ENCODE results near the gene TCFL5.
A peak's percentile ranks its signal among the peaks of the same experiment; 100 is the strongest.

The TCFL5 gene

GRCh38 chr20:62876501-62876901 lies 14.9 kb upstream of the TCFL5 start:
- Histone ChIP-seq H3K9me2 (replicated peaks; ENCODE audit: low read depth, low read length) (no peaks in the 10 kb centered on the region), H2AFZ (ENCODE audit: low read length) (no peak overlapping the region), H3K4me2 (ENCODE audit: low read depth, low read length, poor library complexity, severe bottlenecking) (no peak overlapping the region)

GRCh38 chr20:62875419-62876361 lies 14.1 kb upstream of the TCFL5 start:
- H3K4me1 ChIP-seq (ENCODE audit: insufficient read depth, low read length, poor library complexity, severe bottlenecking): peaks cover 11% of the 10 kb centered on the region
- no peak overlapping the region for H2AFZ ChIP-seq (ENCODE audit: low read length)
- no peak overlapping the region for H3K9ac ChIP-seq (ENCODE audit: low read depth, low read length, poor library complexity, severe bottlenecking)
- H3K4me3 ChIP-seq (ENCODE audit: low read length, poor library complexity, severe bottlenecking): no peak overlapping the region
- no peaks in the 10 kb centered on the region for H3K79me2 ChIP-seq (ENCODE audit: insufficient read depth, low read length)
- no peaks in the 10 kb centered on the region for H3K36me3 ChIP-seq (ENCODE audit: insufficient read depth, low read length)
- no peaks in the 10 kb centered on the region for H3K27me3 ChIP-seq (ENCODE audit: insufficient read depth, low read length, poor library complexity, severe bottlenecking)
- TF ChIP-seq EZH2phosphoT487 (IDR thresholded peaks at IDR 0.05; ENCODE audit: borderline replicate concordance) (no peak), CTCF (conservative IDR thresholded peaks at IDR 0.05; ENCODE audit: low read length) (no peak)
- no peaks in the 10 kb centered on the region for H3K9me2 ChIP-seq (replicated peaks; ENCODE audit: low read depth, low read length)
- H3K9me3 ChIP-seq (ENCODE audit: insufficient read depth, low read depth, low read length): no peaks in the 10 kb centered on the region
- no peaks in the 10 kb centered on the region for H4K20me1 ChIP-seq (ENCODE audit: insufficient read depth, low read length, poor library complexity, severe bottlenecking)
- no peak overlapping the region for H3K4me2 ChIP-seq (ENCODE audit: low read depth, low read length, poor library complexity, severe bottlenecking)
- peaks cover 10% of the 10 kb centered on the region for H3F3A ChIP-seq (ENCODE audit: low read depth)

More at GRCh38 chr20:62876501-62876901, 14.9 kb upstream of the TCFL5 start:
- no peak overlapping the region for H3K9ac ChIP-seq (ENCODE audit: low read depth, low read length, poor library complexity, severe bottlenecking)
- no peaks in the 10 kb centered on the region for H3K79me2 ChIP-seq (ENCODE audit: insufficient read depth, low read length)
- peaks cover 11% of the 10 kb centered on the region for H3K4me1 ChIP-seq (ENCODE audit: insufficient read depth, low read length, poor library complexity, severe bottlenecking)
- no peaks in the 10 kb centered on the region for H3K27me3 ChIP-seq (ENCODE audit: insufficient read depth, low read length, poor library complexity, severe bottlenecking)
- TF ChIP-seq CTCF (conservative IDR thresholded peaks at IDR 0.05; ENCODE audit: low read length) (no peak), EZH2phosphoT487 (IDR thresholded peaks at IDR 0.05; ENCODE audit: borderline replicate concordance) (no peak)
- no peak overlapping the region for H3K4me3 ChIP-seq (ENCODE audit: low read length, poor library complexity, severe bottlenecking)
- peaks cover 10% of the 10 kb centered on the region for H3F3A ChIP-seq (ENCODE audit: low read depth)
- H3K9me3 ChIP-seq (ENCODE audit: insufficient read depth, low read depth, low read length): no peaks in the 10 kb centered on the region
- no peaks in the 10 kb centered on the region for H3K36me3 ChIP-seq (ENCODE audit: insufficient read depth, low read length)
- no peaks in the 10 kb centered on the region for H4K20me1 ChIP-seq (ENCODE audit: insufficient read depth, low read length, poor library complexity, severe bottlenecking)

- no peaks in the 10 kb centered on the region for H3K36me3 ChIP-seq (ENCODE audit: insufficient read depth, low read length)
- H3K4me2 ChIP-seq (ENCODE audit: low read depth, low read length, poor library complexity, severe bottlenecking): peak overlapping the region; percentile 46
- H4K20me1 ChIP-seq (ENCODE audit: insufficient read depth, low read length, poor library complexity, severe bottlenecking): no peaks in the 10 kb centered on the region
- H3K4me3 ChIP-seq (ENCODE audit: low read length, poor library complexity, severe bottlenecking): no peak overlapping the region
- no peaks in the 10 kb centered on the region for H3K9me3 ChIP-seq (ENCODE audit: insufficient read depth, low read depth, low read length)
- H3K27me3 ChIP-seq (ENCODE audit: insufficient read depth, low read length, poor library complexity, severe bottlenecking): no peaks in the 10 kb centered on the region
- H2AFZ ChIP-seq (ENCODE audit: low read length): no peak overlapping the region
- H3K79me2 ChIP-seq (ENCODE audit: insufficient read depth, low read length): no peaks in the 10 kb centered on the region
- peaks cover 11% of the 10 kb centered on the region for H3K4me1 ChIP-seq (ENCODE audit: insufficient read depth, low read length, poor library complexity, severe bottlenecking)
- no peak for TF ChIP-seq EZH2phosphoT487 (IDR thresholded peaks at IDR 0.05; ENCODE audit: borderline replicate concordance)
- no peak for TF ChIP-seq CTCF (conservative IDR thresholded peaks at IDR 0.05; ENCODE audit: low read length)
- H3F3A ChIP-seq (ENCODE audit: low read depth): peaks cover 10% of the 10 kb centered on the region
- no peaks in the 10 kb centered on the region for H3K9me2 ChIP-seq (replicated peaks; ENCODE audit: low read depth, low read length)
- no peak overlapping the region for H3K9ac ChIP-seq (ENCODE audit: low read depth, low read length, poor library complexity, severe bottlenecking)
Observed at GRCh38 chr20:62874964-62875344, 13.3 kb upstream of the TCFL5 start.
